Omental fat pad (tissue), 4 donors: ENCODE measurements around the gene ALKBH7. TPM values are rescaled to one million over a fixed set of nuclear protein-coding genes. Genes with fewer than 3 reads are reported as not detected.

Experiments
- ATAC-seq: fragments of 150-250 bp; one replicate; pipeline ENCODE4 v1.9.1; 2016; ENCODE audit warnings: mild to moderate bottlenecking, moderate library complexity; ENCODE audit not compliant: low FRiP score
- DNase-seq: peaks from one replicate; pipeline ENCODE4 v3.0.0-alpha.2; 2019; ENCODE audit warnings: low spot score
- total RNA-seq, 4 donors: library from RNA; depleted of rRNA; stranded (reverse); fragments of >200 nt; gene quantifications; one replicate each; pipeline ENCODE4 v1.1.0, GENCODE V29; 2016
- TF ChIP-seq, protein P1 (sequence below), 3 donors: fragments of 450-650 bp; IDR thresholded peaks; one replicate each; pipeline ENCODE4 v1.5.1; 2016 to 2017; ENCODE audit warnings: antibody characterized with exemption in 3 of 3, mild to moderate bottlenecking in 3 of 3, moderate library complexity in 2 of 3

ALKBH7 gene
- total RNA-seq, 4 donors from 2014 or later = 39.3 to 49.2 (median 43.4) TPM

DNA sequence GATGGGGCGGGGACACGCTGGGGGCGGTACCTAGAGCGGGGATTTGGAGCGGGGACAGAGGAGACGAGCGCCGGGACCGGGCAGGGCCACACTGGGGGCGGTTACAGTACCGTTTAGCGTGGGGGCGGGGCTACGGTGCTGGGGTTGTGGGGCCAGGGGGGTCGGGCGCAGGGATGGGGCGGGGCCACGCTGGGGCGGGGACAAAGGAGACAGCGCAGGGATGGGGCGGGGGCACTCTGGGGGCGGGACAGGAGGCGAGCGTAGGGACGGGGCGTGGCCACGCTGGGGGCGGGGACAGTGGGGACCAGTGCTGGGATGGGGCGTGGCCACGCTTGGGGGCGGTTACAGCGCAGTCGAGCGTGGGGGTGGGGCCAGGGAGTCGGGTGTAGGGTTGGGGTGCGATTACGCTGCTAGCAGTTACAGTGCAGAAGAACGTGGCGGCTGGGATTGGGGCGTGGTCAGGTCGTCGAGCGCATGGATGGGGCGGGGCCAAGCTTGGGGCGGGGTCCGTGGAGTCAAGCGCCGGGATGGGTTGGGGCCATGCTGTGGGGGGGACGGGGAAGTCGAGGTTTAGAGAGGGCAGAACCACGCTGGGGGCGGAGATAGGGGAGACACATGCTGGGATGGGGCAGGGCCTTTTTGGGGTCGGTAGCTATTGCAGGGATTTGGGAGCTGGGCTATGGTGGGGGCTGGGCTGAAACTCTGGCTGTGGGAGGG is 660 bp downstream of the ALKBH7 start:
- ATAC-seq = peak; percentile 90
- DNase-seq = peak; percentile 96
- TF ChIP-seq, protein P1, sequence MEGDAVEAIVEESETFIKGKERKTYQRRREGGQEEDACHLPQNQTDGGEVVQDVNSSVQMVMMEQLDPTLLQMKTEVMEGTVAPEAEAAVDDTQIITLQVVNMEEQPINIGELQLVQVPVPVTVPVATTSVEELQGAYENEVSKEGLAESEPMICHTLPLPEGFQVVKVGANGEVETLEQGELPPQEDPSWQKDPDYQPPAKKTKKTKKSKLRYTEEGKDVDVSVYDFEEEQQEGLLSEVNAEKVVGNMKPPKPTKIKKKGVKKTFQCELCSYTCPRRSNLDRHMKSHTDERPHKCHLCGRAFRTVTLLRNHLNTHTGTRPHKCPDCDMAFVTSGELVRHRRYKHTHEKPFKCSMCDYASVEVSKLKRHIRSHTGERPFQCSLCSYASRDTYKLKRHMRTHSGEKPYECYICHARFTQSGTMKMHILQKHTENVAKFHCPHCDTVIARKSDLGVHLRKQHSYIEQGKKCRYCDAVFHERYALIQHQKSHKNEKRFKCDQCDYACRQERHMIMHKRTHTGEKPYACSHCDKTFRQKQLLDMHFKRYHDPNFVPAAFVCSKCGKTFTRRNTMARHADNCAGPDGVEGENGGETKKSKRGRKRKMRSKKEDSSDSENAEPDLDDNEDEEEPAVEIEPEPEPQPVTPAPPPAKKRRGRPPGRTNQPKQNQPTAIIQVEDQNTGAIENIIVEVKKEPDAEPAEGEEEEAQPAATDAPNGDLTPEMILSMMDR (IDR thresholded peaks at IDR 0.05) = no peak

DNA sequence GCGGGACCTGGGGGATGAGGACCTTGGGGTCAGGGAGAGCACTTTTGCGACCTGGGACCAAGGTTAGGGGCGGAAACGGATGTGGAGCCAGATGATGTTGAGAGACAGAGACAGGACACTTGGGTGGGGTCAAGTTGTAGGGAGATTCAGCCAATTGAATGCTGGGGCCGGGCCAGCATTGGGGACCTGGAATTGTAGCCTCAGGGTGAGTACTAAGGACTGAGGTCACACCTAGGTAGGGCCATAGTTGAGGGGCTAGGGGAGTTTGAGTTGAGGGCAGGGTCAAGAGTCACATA is 1.2 kb downstream of the ALKBH7 start:
- DNase-seq (no peak), ATAC-seq (no peak)
- TF ChIP-seq, protein P1 (IDR thresholded peaks at IDR 0.05) = no peak

DNA sequence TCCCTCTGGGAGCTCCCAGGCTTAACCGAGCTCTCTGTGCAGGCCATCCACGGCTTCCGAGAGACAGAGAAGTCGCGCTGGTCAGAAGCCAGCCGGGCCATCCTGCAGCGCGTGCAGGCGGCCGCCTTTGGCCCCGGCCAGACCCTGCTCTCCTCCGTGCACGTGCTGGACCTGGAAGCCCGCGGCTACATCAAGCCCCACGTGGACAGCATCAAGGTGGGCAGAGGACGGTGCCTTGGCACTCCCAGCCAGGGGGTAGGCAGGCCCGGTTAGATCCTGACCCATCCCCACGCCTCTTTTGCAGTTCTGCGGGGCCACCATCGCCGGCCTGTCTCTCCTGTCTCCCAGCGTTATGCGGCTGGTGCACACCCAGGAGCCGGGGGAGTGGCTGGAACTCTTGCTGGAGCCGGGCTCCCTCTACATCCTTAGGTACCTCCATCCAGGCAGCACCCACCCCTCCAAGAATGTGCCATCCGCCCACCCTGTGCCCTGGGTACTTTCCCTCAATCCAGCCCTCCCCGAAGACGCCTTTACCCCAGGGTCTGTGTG is 1.6 kb downstream of the ALKBH7 start:
- ATAC-seq (no peak), DNase-seq (no peak)
- TF ChIP-seq, protein P1 (IDR thresholded peaks at IDR 0.05) = no peak

DNA sequence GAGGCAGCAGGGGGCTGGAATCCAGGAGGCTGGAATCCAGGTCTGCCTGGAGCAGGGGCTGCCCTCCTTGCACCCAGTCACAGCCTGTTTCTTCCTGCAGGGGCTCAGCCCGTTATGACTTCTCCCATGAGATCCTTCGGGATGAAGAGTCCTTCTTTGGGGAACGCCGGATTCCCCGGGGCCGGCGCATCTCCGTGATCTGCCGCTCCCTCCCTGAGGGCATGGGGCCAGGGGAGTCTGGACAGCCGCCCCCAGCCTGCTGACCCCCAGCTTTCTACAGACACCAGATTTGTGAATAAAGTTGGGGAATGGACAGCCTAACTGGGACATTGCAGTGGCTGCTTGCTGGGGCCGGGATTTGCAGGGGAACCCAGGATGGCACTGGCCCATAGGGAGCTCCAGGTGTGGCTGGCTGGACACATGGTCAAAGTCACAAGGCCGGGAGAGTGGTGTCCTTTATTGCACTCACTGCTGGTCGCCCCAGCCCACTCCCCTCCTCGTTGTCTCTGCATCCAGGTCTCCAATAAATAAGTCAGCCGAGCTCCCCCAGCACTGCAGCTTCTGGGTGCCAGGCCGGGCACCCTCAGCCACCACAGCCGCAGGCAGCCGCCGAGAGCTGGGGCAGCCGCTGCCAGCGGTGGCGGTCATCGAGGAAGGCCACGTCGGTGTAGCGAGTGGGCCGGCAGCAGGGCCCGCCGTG is 2.3 kb downstream of the ALKBH7 start:
- no peak for DNase-seq

DNA sequence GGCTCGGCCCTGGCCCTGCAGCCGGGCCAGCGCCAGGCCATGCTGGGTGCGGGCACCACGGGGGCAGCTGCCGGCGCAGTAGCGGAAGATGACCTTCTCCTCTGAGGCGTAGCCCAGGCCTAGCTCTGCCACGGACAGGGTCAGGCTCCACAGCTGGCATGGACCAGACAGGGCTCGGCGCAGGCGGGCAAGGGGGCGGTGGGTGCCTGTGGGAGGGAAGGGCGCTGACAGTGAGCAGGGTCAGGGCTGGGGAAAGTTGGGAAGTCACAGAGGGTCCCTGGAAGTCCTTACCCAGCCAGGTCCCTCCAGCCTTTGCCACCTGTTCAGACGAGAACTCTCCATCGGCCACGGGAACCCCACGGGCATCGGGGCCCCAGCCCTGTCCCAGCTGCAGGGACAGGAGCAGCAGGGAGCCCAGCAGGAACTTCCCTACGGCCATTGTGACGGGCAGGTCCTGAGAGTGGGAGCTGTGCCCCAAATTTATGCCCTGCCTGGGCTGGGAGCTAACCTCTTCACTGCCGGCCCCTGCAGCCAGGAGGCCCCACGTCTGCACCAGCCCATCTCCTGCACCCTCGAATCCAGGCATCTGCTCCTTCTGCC is 2.9 kb downstream of the ALKBH7 start, which contains the start of gene PSPN:
PSPN (minus strand) TSS at position 523 of the 600 bp plus-strand sequence; CDS start at position 439, 84 bp downstream.
- DNase-seq (no peak), ATAC-seq (no peak)
- TF ChIP-seq, protein P1 (IDR thresholded peaks at IDR 0.05) = no peak

More for the DNA sequence above, 2.3 kb downstream of the ALKBH7 start:
- no peak for ATAC-seq
- TF ChIP-seq, protein P1 (IDR thresholded peaks at IDR 0.05) = no peak

DNA sequence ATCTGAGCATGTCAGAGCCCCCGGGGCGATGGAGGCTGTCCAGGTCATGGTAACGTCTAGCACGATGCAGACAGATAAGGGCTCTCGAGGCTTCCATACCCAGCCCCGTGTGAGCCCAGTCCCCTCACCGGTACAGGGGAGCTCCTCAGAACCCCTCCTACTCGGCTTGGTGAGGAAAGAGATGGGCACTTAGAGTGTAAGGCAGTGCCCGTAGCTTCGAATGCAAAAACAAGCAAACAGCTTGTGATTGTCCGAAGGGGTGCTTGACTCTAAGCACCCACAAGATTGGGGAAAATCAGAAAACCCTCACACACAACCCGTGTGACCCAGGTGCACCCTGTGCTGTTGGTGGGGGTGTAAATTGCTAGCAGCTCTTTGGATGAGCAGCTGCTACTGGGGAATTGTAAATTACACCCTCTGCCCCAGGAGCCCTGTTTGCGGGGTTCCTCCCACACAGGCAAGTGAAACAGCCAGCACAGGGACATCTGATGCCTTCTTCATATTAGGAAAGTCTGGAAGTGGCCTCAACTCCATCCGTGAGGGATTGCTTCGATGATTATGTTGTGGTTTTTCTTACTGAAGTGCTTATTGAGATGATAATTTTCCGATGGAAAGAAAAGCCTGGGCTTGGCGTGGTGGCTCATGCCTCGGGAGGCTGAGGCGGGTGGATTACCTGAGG is 4.1 kb downstream of the ALKBH7 start:
- TF ChIP-seq, protein P1 (IDR thresholded peaks at IDR 0.05) = no peak
- no peak for ATAC-seq
- no peak for DNase-seq
